AG04449 (cell line): ENCODE measurements around the gene ENO3.

Experiments used
- CTCF ChIA-PET: fragments of 350-600 bp; formaldehyde crosslinking; extraction: SDS; loops from one replicate; lab custom pipeline; 2021; ENCODE audit warnings: antibody characterized with exemption; lab: Yijun Ruan, JAX
- POLR2A ChIA-PET: fragments of 400-600, 350-600 bp; formaldehyde crosslinking; extraction: SDS; loops from one replicate; lab custom pipeline; 2020; ENCODE audit warnings: antibody characterized with exemption, inconsistent platforms; lab: Yijun Ruan, JAX
- DNase-seq: peaks from one replicate; pipeline ENCODE4 v3.0.0-alpha.2; 2010; ENCODE audit warnings: low read depth, low spot score
- H3K4me3 ChIP-seq: 2 replicates; pipeline ENCODE4 v1.5.1; 2011; ENCODE audit warnings: low read depth, mild to moderate bottlenecking, control low read depth, low read length
- TF ChIP-seq, protein P1 (sequence below): IDR thresholded peaks from one replicate; pipeline ENCODE4 v1.5.1; 2011; ENCODE audit warnings: mild to moderate bottlenecking, moderate library complexity, low read length, control low read depth, inconsistent platforms; ENCODE audit not compliant: insufficient read depth; ENCODE audit errors: missing control alignments

Gene ENO3

GRCh38 chr17:4944554-4945175 is 6.3 kb upstream of the ENO3 start:
- POLR2A ChIA-PET: interaction anchor here (6.9 kb wide), 1 partner anchor 22 kb away, joined by 119 read pairs; the partner anchor contains the start of gene SPAG7
- TF ChIP-seq, protein P1, sequence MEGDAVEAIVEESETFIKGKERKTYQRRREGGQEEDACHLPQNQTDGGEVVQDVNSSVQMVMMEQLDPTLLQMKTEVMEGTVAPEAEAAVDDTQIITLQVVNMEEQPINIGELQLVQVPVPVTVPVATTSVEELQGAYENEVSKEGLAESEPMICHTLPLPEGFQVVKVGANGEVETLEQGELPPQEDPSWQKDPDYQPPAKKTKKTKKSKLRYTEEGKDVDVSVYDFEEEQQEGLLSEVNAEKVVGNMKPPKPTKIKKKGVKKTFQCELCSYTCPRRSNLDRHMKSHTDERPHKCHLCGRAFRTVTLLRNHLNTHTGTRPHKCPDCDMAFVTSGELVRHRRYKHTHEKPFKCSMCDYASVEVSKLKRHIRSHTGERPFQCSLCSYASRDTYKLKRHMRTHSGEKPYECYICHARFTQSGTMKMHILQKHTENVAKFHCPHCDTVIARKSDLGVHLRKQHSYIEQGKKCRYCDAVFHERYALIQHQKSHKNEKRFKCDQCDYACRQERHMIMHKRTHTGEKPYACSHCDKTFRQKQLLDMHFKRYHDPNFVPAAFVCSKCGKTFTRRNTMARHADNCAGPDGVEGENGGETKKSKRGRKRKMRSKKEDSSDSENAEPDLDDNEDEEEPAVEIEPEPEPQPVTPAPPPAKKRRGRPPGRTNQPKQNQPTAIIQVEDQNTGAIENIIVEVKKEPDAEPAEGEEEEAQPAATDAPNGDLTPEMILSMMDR: no peak
- H3K4me3 ChIP-seq: peak overlapping the region; percentile 23; the same call in 1 of the 2 replicates
- DNase-seq: no peak
- CTCF ChIA-PET: interaction anchor here (1.8 kb wide), 1 partner anchor 117 kb away, joined by 4 read pairs; no protein-coding TSS in a partner anchor

- ChIA-PET CTCF (interaction anchor here (1.0 to 1.8 kb wide), 2 partner anchors 42 to 117 kb away, joined by 3 to 4 read pairs; partner anchors contain the start of gene CAMTA2), POLR2A (interaction anchor here (6.9 kb wide), 1 partner anchor 21 kb away, joined by 119 read pairs; the partner anchor contains the start of gene SPAG7)
- peak overlapping the region; percentile 99 for H3K4me3 ChIP-seq
- TF ChIP-seq, protein P1: no peak
- DNase-seq: peak; percentile 47
Observed at GRCh38 chr17:4945176-4945943, 5.6 kb upstream of the ENO3 start.

GRCh38 chr17:4945944-4946280 is 5.0 kb upstream of the ENO3 start:
- ChIA-PET POLR2A (interaction anchor here (6.9 kb wide), 1 partner anchor 20 kb away, joined by 119 read pairs; the partner anchor contains the start of gene SPAG7), CTCF (interaction anchor here (1.0 to 1.8 kb wide), 3 partner anchors 37 to 116 kb away, joined by 3 to 6 read pairs (median 4); partner anchors contain the start of gene CAMTA2)
- DNase-seq: no peak
- H3K4me3 ChIP-seq: peak overlapping the region; percentile 99
- TF ChIP-seq, protein P1: no peak

- CTCF ChIA-PET: interaction anchor here (1.0 to 1.2 kb wide), 2 partner anchors 37 to 41 kb away, joined by 3 to 6 read pairs; partner anchors contain the start of gene CAMTA2
- TF ChIP-seq, protein P1: no peak
- H3K4me3 ChIP-seq: peak overlapping the region; percentile 99
- POLR2A ChIA-PET: interaction anchor here (0.7 to 6.9 kb wide), 4 partner anchors 9 to 41 kb away, joined by 3 to 119 read pairs (median 6); partner anchors contain the start of genes CAMTA2 and SPAG7
- DNase-seq: no peak
Observed at GRCh38 chr17:4946312-4946976, 4.5 kb upstream of the ENO3 start.

- peak overlapping the region; percentile 99 for H3K4me3 ChIP-seq
- TF ChIP-seq, protein P1: no peak
- POLR2A ChIA-PET: interaction anchor here (0.7 to 6.9 kb wide), 4 partner anchors 9 to 40 kb away, joined by 3 to 119 read pairs (median 6); partner anchors contain the start of genes CAMTA2 and SPAG7
- no peak for DNase-seq
- CTCF ChIA-PET: interaction anchor here (1.2 kb wide), 1 partner anchor 38 kb away, joined by 6 read pairs; no protein-coding TSS in a partner anchor
Observed at GRCh38 chr17:4947010-4947410, 3.9 kb upstream of the ENO3 start.
